Esophagus (tissue), 2 donors: ENCODE results near the gene TUBGCP6. TPM values are rescaled to one million over a fixed set of nuclear protein-coding genes. Genes with fewer than 3 reads are reported as not detected.

ENCODE experiments used
- H3K27ac ChIP-seq, 2 donors: one replicate each; pipeline ENCODE4 v1.5.1; 2013; ENCODE audit warnings: low read depth in 2 of 2, mild to moderate bottlenecking in 2 of 2, inconsistent platforms in 1 of 2, low read length in 1 of 2, moderate library complexity in 1 of 2
- H3K27me3 ChIP-seq, 2 donors: one replicate each; pipeline ENCODE4 v1.6.1; 2013; ENCODE audit warnings: low read length in 2 of 2, control low read depth in 1 of 2, mild to moderate bottlenecking in 1 of 2; ENCODE audit not compliant: insufficient read depth in 2 of 2, control insufficient read depth in 1 of 2
- H3K36me3 ChIP-seq, 2 donors: one replicate each; pipeline ENCODE4 v1.6.1; 2013; ENCODE audit warnings: low read length in 1 of 2; ENCODE audit not compliant: control insufficient read depth in 2 of 2, insufficient read depth in 2 of 2
- H3K4me1 ChIP-seq, 2 donors: one replicate each; pipeline ENCODE4 v1.6.1; 2013; ENCODE audit warnings: low read length in 1 of 2; ENCODE audit not compliant: control insufficient read depth in 2 of 2, insufficient read depth in 2 of 2
- H3K4me3 ChIP-seq, 2 donors: one replicate each; pipeline ENCODE4 v1.5.1; 2013; ENCODE audit warnings: low read length in 2 of 2, mild to moderate bottlenecking in 2 of 2, low read depth in 1 of 2, moderate library complexity in 1 of 2
- H3K9me3 ChIP-seq, 2 donors: one replicate each; pipeline ENCODE4 v1.6.1; 2013; ENCODE audit warnings: mild to moderate bottlenecking in 2 of 2, low read depth in 1 of 2, low read length in 1 of 2, moderate library complexity in 1 of 2; ENCODE audit not compliant: control insufficient read depth in 2 of 2, insufficient read depth in 1 of 2
- WGBS, 2 donors: extraction: QIAGEN DNeasy Blood & Tissue Kit; methylation state at CpG; one replicate each; pipeline ENCODE4 v1.1.7; 2013; 5-methylcytosine and 5-hydroxymethylcytosine counted together
- polyA plus RNA-seq, 2 donors: library from polyadenylated mRNA; stranded (reverse); fragments of 200-250 nt; gene quantifications; one replicate each; pipeline ENCODE4 v1.2.3, GENCODE V29; 2013
- donor health status: healthy with polysubstance abuse.
- donor health status: Bipolar disorder and iron deficiency.

The TUBGCP6 gene, protein sequence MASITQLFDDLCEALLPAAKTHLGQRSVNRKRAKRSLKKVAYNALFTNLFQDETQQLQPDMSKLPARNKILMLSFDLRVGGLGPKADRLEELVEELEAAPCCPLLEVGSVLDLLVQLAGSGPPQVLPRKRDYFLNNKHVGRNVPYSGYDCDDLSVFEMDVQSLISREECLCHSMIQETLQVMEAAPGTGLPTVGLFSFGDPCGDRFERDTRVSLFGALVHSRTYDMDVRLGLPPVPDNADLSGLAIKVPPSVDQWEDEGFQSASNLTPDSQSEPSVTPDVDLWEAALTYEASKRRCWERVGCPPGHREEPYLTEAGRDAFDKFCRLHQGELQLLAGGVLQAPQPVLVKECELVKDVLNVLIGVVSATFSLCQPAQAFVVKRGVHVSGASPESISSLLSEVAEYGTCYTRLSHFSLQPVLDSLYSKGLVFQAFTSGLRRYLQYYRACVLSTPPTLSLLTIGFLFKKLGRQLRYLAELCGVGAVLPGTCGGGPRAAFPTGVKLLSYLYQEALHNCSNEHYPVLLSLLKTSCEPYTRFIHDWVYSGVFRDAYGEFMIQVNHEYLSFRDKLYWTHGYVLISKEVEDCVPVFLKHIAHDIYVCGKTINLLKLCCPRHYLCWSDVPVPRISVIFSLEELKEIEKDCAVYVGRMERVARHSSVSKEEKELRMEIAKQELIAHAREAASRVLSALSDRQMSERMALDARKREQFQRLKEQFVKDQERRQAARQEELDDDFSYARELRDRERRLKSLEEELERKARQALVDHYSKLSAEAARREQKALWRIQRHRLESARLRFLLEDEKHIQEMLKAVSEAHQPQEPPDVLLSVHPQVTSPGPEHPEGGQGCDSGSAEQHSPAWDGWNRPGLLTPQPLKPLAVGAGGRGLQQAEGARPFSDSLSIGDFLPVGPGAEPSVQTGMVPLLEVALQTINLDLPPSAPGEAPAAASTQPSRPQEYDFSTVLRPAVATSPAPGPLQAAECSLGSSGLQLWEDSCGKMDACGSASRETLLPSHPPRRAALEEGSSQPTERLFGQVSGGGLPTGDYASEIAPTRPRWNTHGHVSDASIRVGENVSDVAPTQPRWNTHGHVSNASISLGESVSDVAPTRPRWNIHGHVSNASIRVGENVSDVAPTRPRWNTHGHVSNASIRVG (N-terminal part only)
- 10 to 100 TPM; 19.3 to 37.9 TPM for polyA plus RNA-seq

DNA sequence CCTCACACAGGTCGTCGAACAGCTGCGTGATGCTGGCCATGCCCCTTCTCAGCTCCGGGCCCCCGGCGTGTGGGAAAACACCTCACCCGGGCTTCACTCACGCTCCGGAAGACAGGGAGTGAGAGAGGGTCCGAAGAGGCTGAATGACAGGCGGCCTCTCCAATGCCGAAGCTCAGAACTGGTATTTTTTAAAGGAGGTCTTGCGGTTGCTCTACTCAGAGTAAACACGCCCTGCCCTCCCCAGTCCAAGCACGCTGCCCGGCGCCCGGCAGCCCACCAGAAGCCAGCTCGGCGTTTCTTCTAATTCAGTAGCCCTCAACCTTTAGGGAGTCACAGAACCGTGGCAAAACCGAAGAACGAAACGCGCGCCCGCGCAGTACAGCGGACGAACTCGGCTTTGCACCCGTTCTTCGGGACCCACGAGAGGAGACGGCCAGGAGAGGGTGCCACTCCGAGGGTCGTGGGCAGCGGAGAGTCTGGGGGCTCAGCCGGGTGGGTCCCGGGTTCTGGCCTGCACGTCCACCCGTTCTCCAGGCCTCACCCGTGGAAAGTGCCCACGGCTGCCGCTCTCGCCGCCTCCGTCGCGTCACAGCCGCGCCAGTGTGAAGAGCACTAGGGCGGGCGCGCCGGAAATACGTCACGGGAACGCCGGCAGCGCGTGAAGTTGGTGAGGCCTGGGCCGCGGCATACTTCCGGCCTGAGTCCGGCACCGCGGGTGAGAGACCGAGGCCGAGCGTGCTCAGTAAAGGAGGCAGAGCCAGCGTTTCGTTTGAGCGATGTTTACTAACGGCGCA lies at the start of gene TUBGCP6:
Gene TUBGCP6, minus strand, starts transcription at position 604 of the 794 bp plus-strand sequence. Its CDS starts 564 bp downstream, at position 40.
- Histone ChIP-seq H3K4me3 (peak within 1 kb of the TSS; percentile 77 to 82), H3K27ac (peak within 1 kb of the TSS; percentile 96), H3K27me3 (no peaks in the 10 kb centered on the region), H3K9me3 (no peaks in the 10 kb centered on the region), H3K4me1 (peaks cover 13 to 23% of the 10 kb centered on the region in 2 donors), H3K36me3 (peaks cover 5 to 30% of the 10 kb centered on the region in 2 donors)
- 0 to 1% methylated on average over 76 of the region's 76 CpGs for WGBS, 2 donors

DNA sequence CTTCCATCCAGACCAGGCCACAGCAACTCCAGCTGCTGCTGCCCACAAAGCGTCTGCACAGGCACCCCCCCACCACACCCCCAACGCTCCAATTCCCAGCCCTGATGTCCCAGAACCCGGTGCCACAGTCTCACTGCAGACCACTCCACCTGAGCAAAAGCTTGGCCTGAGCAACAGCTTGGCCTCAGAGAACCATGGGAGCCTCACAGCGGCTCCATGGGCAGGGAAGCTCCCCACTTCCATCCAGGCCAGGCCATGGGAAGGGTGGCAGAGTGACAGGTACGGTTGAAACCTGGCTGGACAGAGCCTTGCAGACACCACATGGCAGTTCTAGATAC lies 49.5 kb upstream of the TUBGCP6 start:
- 36 to 42% methylated on average over 5 of the region's 5 CpGs for WGBS, 2 donors
- Histone ChIP-seq H3K36me3 (peaks cover 0 to 32% of the 10 kb centered on the region in 2 donors), H3K4me1 (peaks cover 26 to 58% of the 10 kb centered on the region in 2 donors), H3K27me3 (no peaks in the 10 kb centered on the region), H3K27ac (peak overlapping the region; percentile 92 to 96), H3K4me3 (no peak overlapping the region), H3K9me3 (no peaks in the 10 kb centered on the region)

DNA sequence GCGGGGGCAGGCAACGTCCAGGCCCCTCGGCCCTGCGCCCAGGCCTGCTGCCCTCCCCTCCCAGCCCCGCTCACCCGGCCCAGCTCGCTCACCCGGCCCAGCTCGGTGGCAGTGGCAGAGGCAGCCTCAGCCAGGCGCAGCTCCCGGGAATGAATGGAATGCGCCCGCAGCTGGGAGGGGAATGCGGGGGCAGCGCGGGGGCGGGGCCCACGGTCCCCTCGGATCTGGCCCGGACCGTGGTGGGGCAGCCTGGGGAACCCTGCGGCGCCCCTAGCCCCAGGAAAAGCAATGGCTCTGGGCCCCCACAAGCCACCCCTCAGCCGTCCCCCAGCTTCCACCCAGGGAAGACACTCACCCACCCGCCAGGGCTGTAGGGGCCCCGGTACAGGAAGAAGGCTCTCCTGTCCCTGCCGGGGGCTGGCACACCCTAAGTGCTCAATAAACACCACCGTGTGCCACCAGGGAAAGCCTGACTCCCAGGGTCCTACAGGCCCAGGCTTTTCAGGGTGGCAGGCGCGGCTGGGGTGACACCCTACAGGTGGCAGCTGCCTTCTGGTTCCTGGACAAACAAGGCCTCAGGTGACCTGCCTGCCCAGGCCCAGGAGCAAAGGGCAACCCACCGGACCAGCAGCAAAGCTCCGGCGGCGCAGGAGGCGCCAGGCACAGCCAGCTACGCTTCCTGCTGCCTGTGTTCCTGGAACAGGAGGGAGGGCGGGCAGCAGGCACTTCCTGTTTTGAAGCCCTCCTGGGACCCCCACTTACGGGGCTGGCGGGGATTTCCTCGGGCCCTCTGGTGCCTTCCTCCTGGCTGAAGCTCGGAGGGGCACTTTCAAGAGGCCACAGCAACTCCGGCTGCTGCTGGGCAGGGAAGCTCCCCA lies 48.9 kb upstream of the TUBGCP6 start:
- Histone ChIP-seq H3K27ac (peak overlapping the region; percentile 92 to 96), H3K27me3 (no peaks in the 10 kb centered on the region), H3K4me1 (peaks cover 20 to 56% of the 10 kb centered on the region in 2 donors), H3K4me3 (peak overlapping the region; percentile 7 to 31), H3K36me3 (peaks cover 4 to 36% of the 10 kb centered on the region in 2 donors), H3K9me3 (no peaks in the 10 kb centered on the region)
- WGBS, 2 donors = 12 to 15% methylated on average over 31 to 42 of the region's 42 CpGs

DNA sequence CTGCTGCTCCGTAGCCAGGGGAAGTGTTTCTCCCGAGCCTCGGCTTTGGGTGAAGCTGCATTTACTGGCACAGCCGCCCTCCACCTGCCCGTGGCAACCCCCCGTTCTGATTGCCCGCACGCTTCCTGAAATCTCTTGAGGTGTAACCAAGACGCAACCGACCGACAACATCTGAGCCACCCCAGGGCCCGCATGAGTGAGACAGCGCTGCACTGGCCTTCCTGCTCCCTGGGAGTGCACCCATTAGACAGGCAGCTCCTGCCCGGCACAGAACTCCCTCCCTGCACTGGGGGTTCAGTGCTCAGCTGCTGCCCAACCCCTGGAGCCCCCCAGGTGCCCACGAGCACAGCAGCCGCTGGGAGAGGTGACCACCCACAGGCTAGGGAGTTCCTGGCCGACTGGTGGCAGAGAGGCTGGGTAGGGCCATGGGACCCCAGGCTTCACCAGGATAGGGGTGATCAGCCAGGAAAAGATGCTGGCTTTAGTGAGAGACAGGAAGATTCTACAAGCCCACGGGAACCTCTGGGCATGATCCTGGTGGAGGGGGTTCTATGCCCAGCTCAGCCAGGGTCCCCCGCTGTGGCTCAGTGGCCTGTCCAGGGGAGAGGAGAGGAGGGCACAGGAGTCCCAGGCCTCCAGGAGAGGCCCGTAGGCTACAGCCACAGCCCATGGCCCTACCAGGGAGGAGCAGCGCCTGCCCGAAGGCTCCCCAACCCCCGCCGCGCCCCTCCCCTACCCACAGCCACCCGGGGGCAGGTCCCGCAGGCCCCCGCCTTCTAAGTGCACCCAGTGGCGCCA lies 48.0 kb upstream of the TUBGCP6 start:
- Histone ChIP-seq H3K9me3 (no peaks in the 10 kb centered on the region), H3K27ac (peak overlapping the region; percentile 92 to 96), H3K27me3 (no peaks in the 10 kb centered on the region), H3K36me3 (peaks cover 5 to 43% of the 10 kb centered on the region in 2 donors), H3K4me1 (peaks cover 20 to 49% of the 10 kb centered on the region in 2 donors), H3K4me3 (peak overlapping the region; percentile 7 to 31)
- WGBS, 2 donors = 34 to 35% methylated on average over 25 to 29 of the region's 29 CpGs

DNA sequence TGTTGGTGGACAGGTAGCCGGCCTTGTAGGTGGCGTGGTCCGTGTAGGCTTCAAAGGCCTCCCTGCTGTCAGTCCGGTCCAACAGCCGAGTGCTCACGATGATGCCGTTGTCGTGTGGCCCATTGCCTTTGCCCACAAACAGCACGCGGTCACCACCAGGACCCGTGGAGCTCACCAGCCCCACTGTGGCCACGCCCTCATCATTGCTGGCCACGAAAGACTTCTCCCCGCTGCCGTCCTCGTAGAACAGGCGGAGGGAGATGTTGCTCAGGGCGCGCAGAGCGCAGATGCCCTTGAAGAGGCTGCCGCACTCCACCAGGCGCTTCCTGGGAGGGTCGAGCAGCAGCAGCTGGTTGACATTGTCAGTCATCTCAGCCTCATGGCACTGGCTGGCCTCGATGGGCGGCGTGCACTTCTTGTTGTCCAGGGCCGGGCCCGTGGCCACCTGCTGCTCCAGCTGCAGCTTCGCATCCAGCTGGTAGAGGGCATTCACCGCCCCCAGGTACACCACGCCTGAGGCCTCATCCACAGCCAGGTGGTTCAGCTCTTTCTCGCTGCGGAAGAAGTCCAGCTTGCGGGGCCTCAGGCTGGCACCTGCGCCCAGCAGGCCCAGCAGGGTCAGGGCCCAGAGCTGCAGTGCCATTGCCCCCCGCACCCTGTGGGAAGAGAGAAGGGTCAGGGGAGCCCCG lies 45.3 kb upstream of the TUBGCP6 start:
- Histone ChIP-seq H3K4me3 (no peak overlapping the region), H3K36me3 (peaks cover 5 to 63% of the 10 kb centered on the region in 2 donors), H3K4me1 (peaks cover 13 to 50% of the 10 kb centered on the region in 2 donors), H3K27ac (no peak overlapping the region), H3K27me3 (no peaks in the 10 kb centered on the region), H3K9me3 (no peaks in the 10 kb centered on the region)
- WGBS, 2 donors = 86 to 88% methylated on average over 37 of the region's 37 CpGs

DNA sequence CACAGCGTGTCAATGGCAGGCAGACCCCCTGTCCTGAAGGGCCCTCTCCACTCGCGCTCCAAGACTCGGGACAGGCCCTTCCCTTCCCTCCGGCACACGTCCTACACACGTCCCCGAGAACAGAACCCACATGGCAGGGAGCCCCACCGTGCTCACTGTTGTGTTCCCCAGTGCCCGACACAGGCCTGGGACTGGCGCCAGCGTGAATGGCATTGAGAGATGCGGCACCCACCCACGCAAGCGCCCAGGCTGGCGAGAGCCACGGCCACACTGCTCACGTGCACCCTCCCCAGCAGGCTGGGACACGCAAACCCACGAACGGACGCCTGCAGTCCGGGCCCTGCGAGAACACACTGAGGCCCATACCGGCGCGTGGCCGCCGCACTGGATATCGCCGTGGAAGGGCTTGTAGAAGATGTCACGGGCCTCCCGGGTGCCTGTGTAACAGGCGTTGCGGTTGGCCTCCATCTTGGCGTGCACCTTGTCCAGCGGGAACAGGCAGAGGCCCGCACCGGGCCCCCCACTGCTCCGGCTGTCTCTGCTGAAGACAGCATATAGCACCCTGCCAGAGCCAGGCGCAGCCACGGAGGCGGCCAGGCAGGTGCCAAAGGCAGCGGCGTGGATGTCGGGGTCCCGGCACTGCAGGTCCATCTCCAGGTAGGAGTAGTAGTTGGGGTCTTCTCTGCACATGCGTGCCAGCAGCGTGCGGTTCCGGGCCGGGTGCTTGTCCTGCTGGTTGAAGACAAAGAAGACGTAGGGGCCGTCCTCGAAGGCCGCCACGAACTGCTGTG lies 44.5 kb upstream of the TUBGCP6 start:
- H3K27ac ChIP-seq = no peak overlapping the region
- no peaks in the 10 kb centered on the region for H3K27me3 ChIP-seq
- no peak overlapping the region for H3K4me3 ChIP-seq
- H3K9me3 ChIP-seq = no peaks in the 10 kb centered on the region
- H3K36me3 ChIP-seq = peaks cover 5 to 70% of the 10 kb centered on the region in 2 donors
- WGBS, 2 donors = 81 to 83% methylated on average over 57 of the region's 57 CpGs
- H3K4me1 ChIP-seq = peaks cover 9 to 46% of the 10 kb centered on the region in 2 donors

DNA sequence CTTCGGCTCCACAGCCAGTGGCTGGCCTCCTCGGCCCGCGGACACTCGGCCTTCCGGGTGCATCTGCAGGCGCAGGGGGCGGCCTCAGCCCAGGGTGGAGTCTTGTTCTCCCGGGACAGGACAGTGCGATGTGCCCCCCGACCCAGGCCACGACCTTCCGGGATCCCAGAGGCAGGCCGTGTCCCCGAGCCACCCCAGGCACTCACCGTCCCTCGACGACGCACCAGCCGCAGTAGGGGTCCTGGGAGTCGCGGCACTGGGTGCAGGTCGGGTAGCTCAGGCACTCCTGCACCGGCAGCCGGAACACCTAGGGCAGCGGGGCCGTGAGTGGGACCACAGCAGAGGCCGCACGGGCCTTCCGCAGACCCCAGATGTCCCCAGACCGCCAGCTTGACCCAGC lies 42.9 kb upstream of the TUBGCP6 start:
- Histone ChIP-seq H3K27ac (no peak overlapping the region), H3K4me1 (peaks cover 6 to 39% of the 10 kb centered on the region in 2 donors), H3K27me3 (no peaks in the 10 kb centered on the region), H3K4me3 (no peak overlapping the region), H3K9me3 (no peaks in the 10 kb centered on the region), H3K36me3 (peaks cover 5 to 76% of the 10 kb centered on the region in 2 donors)
- WGBS, 2 donors = 93 to 95% methylated on average over 31 of the region's 31 CpGs
